B cell (primary cell): Measurements from ENCODE around the gene CEP164. TPM values are rescaled to one million over a fixed set of nuclear protein-coding genes. Genes with fewer than 3 reads are reported as not detected.

Experiments
- ATAC-seq: fragments of 200-7000 bp; cut with Tn5 transposase; one replicate; pipeline ENCODE4 v1.10.0; 2021; ENCODE audit warnings: low read depth, mild to moderate bottlenecking, moderate number of reproducible peaks, moderate library complexity
- CTCF ChIA-PET: fragments of 350-600 bp; sonication (Branson Sonifier 250); formaldehyde crosslinking; loops from one replicate; lab custom pipeline; 2021; ENCODE audit warnings: antibody characterized with exemption, inconsistent platforms; lab: Charles Lee
- POLR2A ChIA-PET: fragments of 350-600 bp; sonication (Branson Sonifier 250); formaldehyde crosslinking; loops from one replicate; lab custom pipeline; 2021; ENCODE audit warnings: antibody characterized with exemption; lab: Charles Lee
- DNase-seq: peaks from one replicate; pipeline ENCODE4 v3.0.0; 2013
- H2AFZ ChIP-seq: 2 replicates; pipeline ENCODE4 v1.6.1; 2012; ENCODE audit warnings: mild to moderate bottlenecking, low read depth, low read length; ENCODE audit not compliant: insufficient read depth, poor library complexity, severe bottlenecking
- H3K27ac ChIP-seq, 2 donors: 1 replicate in 1 of 2; 2 replicates in 1 of 2; pipeline ENCODE4 v1.5.1; 2012 to 2013; ENCODE audit warnings: low read length in 2 of 2, mild to moderate bottlenecking in 2 of 2, moderate library complexity in 1 of 2
- H3K27me3 ChIP-seq, 4 experiments: fragments of 200-600 bp in 1 of 4; sonication (generic) in 1 of 4; replicated peaks in 1 of 4; 1 replicate in 2 of 4; 2 replicates in 2 of 4; pipeline versions ENCODE4 v1.6.1 to v1.7.0; 2013 to 2016; ENCODE audit warnings: low read length in 3 of 4, mild to moderate bottlenecking in 2 of 4, mixed read lengths in 1 of 4, moderate library complexity in 1 of 4; ENCODE audit not compliant: insufficient read depth in 4 of 4, control insufficient read depth in 3 of 4; ENCODE audit errors: control extremely low read depth in 1 of 4
- H3K36me3 ChIP-seq, 2 experiments: replicated peaks in 1 of 2; 1 replicate in 1 of 2; 2 replicates in 1 of 2; pipeline versions ENCODE4 v1.6.1 to v1.7.1; 2013; ENCODE audit warnings: low read length in 1 of 2; ENCODE audit not compliant: insufficient read depth in 2 of 2, control insufficient read depth in 1 of 2; ENCODE audit errors: control extremely low read depth in 1 of 2, extremely low read depth in 1 of 2
- H3K4me1 ChIP-seq, 2 donors: fragments of 200-600 bp in 1 of 2; sonication (generic) in 1 of 2; 1 replicate in 1 of 2; 2 replicates in 1 of 2; pipeline versions ENCODE4 v1.5.1 to v1.6.1; 2013 to 2017; ENCODE audit warnings: low read length in 2 of 2; ENCODE audit not compliant: control insufficient read depth in 2 of 2, insufficient read depth in 2 of 2
- H3K4me2 ChIP-seq: replicated peaks from 2 replicates; pipeline ENCODE3; 2012; ENCODE audit warnings: mild to moderate bottlenecking, low read depth, low read length; ENCODE audit not compliant: poor library complexity, severe bottlenecking
- H3K4me3 ChIP-seq, 5 experiments: fragments of 200-600 bp in 1 of 5; sonication (generic) in 1 of 5; 1 replicate in 3 of 5; 2 replicates in 2 of 5; pipeline versions ENCODE4 v1.5.1 to v1.7.0; 2011 to 2016; ENCODE audit warnings: low read length in 4 of 5, mild to moderate bottlenecking in 4 of 5, low read depth in 2 of 5, control low read depth in 1 of 5, moderate library complexity in 1 of 5; ENCODE audit not compliant: insufficient read depth in 1 of 5; ENCODE audit errors: control extremely low read depth in 1 of 5, extremely low read depth in 1 of 5
- H3K79me2 ChIP-seq: fragments of 200-600 bp; sonication (generic); one replicate; pipeline ENCODE4 v1.6.0; 2016; ENCODE audit warnings: low read length; ENCODE audit not compliant: control insufficient read depth, insufficient read depth
- H3K9ac ChIP-seq: fragments of 200-600 bp; sonication (generic); 2 replicates; pipeline ENCODE4 v1.6.1; 2017; ENCODE audit warnings: mild to moderate bottlenecking, low read length, moderate library complexity
- H3K9me3 ChIP-seq, 3 donors: one replicate each; pipeline versions ENCODE4 v1.6.1 to v1.7.1; 2013; ENCODE audit warnings: low read length in 2 of 3; ENCODE audit not compliant: control insufficient read depth in 2 of 3, insufficient read depth in 1 of 3; ENCODE audit errors: control extremely low read depth in 1 of 3
- H4K20me1 ChIP-seq: 2 replicates; pipeline ENCODE4 v1.6.0; 2012; ENCODE audit warnings: mild to moderate bottlenecking, low read length; ENCODE audit not compliant: insufficient read depth, control insufficient read depth, poor library complexity, severe bottlenecking
- H3K27ac Mint-ChIP-seq: one replicate; pipeline ENCODE4 v1.8.0; 2021; ENCODE audit warnings: mixed read lengths
- H3K27me3 Mint-ChIP-seq: one replicate; pipeline ENCODE4 v1.8.0; 2021; ENCODE audit warnings: mixed read lengths
- H3K4me1 Mint-ChIP-seq: one replicate; pipeline ENCODE4 v1.8.0; 2021; ENCODE audit warnings: mixed read lengths
- H3K4me3 Mint-ChIP-seq: one replicate; pipeline ENCODE4 v1.8.0; 2021; ENCODE audit warnings: mixed read lengths
- H3K9me3 Mint-ChIP-seq: one replicate; pipeline ENCODE4 v1.8.0; 2022; ENCODE audit warnings: mixed read lengths; ENCODE audit not compliant: insufficient read depth
- CTCF ChIP-seq: fragments of 200-600 bp; IDR thresholded peaks from one replicate; pipeline ENCODE4 v1.8.0; 2022; ENCODE audit warnings: antibody characterized with exemption, mild to moderate bottlenecking
- EZH2 ChIP-seq: IDR thresholded peaks from 2 replicates; pipeline ENCODE4 v1.6.1; 2012; ENCODE audit warnings: borderline replicate concordance, low read depth, mild to moderate bottlenecking, moderate library complexity, low read length; ENCODE audit not compliant: insufficient read depth, poor library complexity, severe bottlenecking
- WGBS: methylation state at CpG from one replicate; pipeline ENCODE4 v1.1.5; 2013; ENCODE audit warnings: missing lambda C conversion rate; ENCODE audit not compliant: insufficient coverage; 5-methylcytosine and 5-hydroxymethylcytosine counted together
- intact Hi-C: fragments of 100-400 bp; cut with micrococcal nuclease; formaldehyde crosslinking; loops from one replicate; pipeline ENCODE4 v1.10.0; 2022
- polyA plus RNA-seq: library from polyadenylated mRNA; depleted of rRNA; stranded (reverse); fragments of >200 nt; gene quantifications from 2 replicates; pipeline ENCODE4 v1.2.3, GENCODE V29; 2012
- total RNA-seq, 2 donors: library from RNA; stranded (reverse); fragments of 120-200 nt in 1 of 2; gene quantifications; 1 replicate in 1 of 2; 2 replicates in 1 of 2; pipeline versions ENCODE4 v1.2.3 to v1.2.4, GENCODE V29; 2013 to 2022

Gene CEP164
- total and polyA plus RNA-seq, 2 donors (not counting 1 experiment from before 2014, with no cell fraction given) = 31.5 to 54.8 TPM

DNA sequence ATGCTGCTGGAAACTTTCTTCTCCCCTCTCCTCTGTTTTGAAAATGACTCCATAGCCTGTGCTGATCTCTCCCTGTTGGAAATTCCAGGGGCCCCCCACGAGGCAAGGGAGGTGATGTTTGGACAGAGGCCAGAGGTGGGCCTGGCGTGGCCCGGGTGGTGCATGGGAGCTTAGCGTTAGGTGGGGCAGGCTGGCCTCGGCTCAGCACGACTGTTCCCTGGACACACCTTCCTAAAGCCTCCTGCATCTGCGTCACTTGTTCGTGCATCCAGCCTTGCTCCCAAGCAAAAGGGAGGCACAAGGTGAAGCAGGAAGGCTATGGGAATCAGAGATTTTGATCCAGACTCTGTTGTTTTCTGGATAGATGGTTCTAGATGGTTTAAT, 135.2 kb downstream of the CEP164 start:
- H3K9ac ChIP-seq = no peak overlapping the region
- H3K4me2 ChIP-seq = no peak overlapping the region
- H3K27ac ChIP-seq = no peak overlapping the region
- H3K4me3 ChIP-seq = no peak overlapping the region
- no peak overlapping the region for H3K4me3 Mint-ChIP-seq
- peaks cover 15% of the 10 kb centered on the region for H3K27me3 Mint-ChIP-seq
- no peaks in the 10 kb centered on the region for H3K4me1 ChIP-seq
- H3K27ac Mint-ChIP-seq = no peak overlapping the region
- DNase-seq = no peak
- no peak for TF ChIP-seq CTCF
- TF ChIP-seq EZH2 = no peak
- POLR2A ChIA-PET = no interaction called here
- no peaks in the 10 kb centered on the region for H3K9me3 Mint-ChIP-seq
- no peaks in the 10 kb centered on the region for H4K20me1 ChIP-seq
- no peak for ATAC-seq
- CTCF ChIA-PET = no interaction called here
- H3K4me1 Mint-ChIP-seq = no peaks in the 10 kb centered on the region
- no peak overlapping the region for H2AFZ ChIP-seq
- peaks cover 0 to 4% (median 0%) of the 10 kb centered on the region in 4 experiments for H3K27me3 ChIP-seq
- no peaks in the 10 kb centered on the region for H3K9me3 ChIP-seq
- H3K79me2 ChIP-seq = no peaks in the 10 kb centered on the region
- no peaks in the 10 kb centered on the region for H3K36me3 ChIP-seq
- intact Hi-C loops = no loop called here
- WGBS = 79% methylated on average over 8 of the region's 8 CpGs

Other genes with a start within 250 kb of the CEP164 start
- 180 and 196 TPM in 2 replicates for gene SIK3, start 229.4 kb upstream of the CEP164 start, total RNA-seq
- 36.5 and 59.0 TPM in 2 replicates for gene SIK3, start 229.4 kb upstream of the CEP164 start, polyA plus RNA-seq
- 98.1 and 103 TPM in 2 replicates for gene PAFAH1B2, start 183.6 kb upstream of the CEP164 start, total RNA-seq
- 10.7 and 14.8 TPM in 2 replicates for gene PAFAH1B2, start 183.6 kb upstream of the CEP164 start, polyA plus RNA-seq
- 241 and 245 TPM in 2 replicates for gene SIDT2, start 149.1 kb upstream of the CEP164 start, total RNA-seq
- 78.9 and 291 TPM in 2 replicates for gene SIDT2, start 149.1 kb upstream of the CEP164 start, polyA plus RNA-seq
- 51.8 and 55.7 TPM in 2 replicates for gene TAGLN, start 128.5 kb upstream of the CEP164 start, total RNA-seq
- gene TAGLN, start 128.5 kb upstream of the CEP164 start, polyA plus RNA-seq = 17.9 and 103 TPM in 2 replicates
- 283 and 294 TPM in 2 replicates for gene PCSK7, start 95.8 kb upstream of the CEP164 start, total RNA-seq
- gene PCSK7, start 95.8 kb upstream of the CEP164 start, polyA plus RNA-seq = 203 and 221 TPM in 2 replicates
- 33.6 and 36.1 TPM in 2 replicates for gene RNF214, start 95.2 kb upstream of the CEP164 start, total RNA-seq
- gene RNF214, start 95.2 kb upstream of the CEP164 start, polyA plus RNA-seq = 12.5 and 16.0 TPM in 2 replicates
- 11.2 and 13.9 TPM in 2 replicates for gene BACE1-AS, start 36.5 kb upstream of the CEP164 start, total RNA-seq
- 3.3 and 3.5 TPM in 2 replicates for gene BACE1-AS, start 36.5 kb upstream of the CEP164 start, polyA plus RNA-seq
- gene BACE1, start 11.6 kb upstream of the CEP164 start, total RNA-seq = not detected in 2 replicates
- gene BACE1, start 11.6 kb upstream of the CEP164 start, polyA plus RNA-seq = 0.06 and 0.07 TPM in 2 replicates